Cardiac fibroblast (primary cell): Measurements from ENCODE around the gene EIF4A2.
"Not testable (repeated sequence)": the region's sequence is repeated elsewhere in the genome, so short reads cannot be mapped to it uniquely, and the experiment has no call there.

Experiments
- DNase-seq, 2 donors: peaks; one replicate each; pipeline versions ENCODE4 v3.0.0 to v3.0.0-alpha.2; 2010; ENCODE audit warnings: low read depth in 2 of 2
- H3K4me3 ChIP-seq, 2 donors: replicated peaks in 1 of 2; 1 replicate in 1 of 2; 2 replicates in 1 of 2; pipeline ENCODE4 v1.5.1; 2011; ENCODE audit warnings: low read depth in 2 of 2, low read length in 2 of 2, mild to moderate bottlenecking in 2 of 2, moderate library complexity in 1 of 2
- CTCF ChIP-seq: IDR thresholded peaks from one replicate; pipeline ENCODE4 v1.5.1; 2011; ENCODE audit warnings: low read depth, mild to moderate bottlenecking, low read length, inconsistent platforms

EIF4A2 gene

GRCh38 chr3:186818956-186819355 lies 35.6 kb downstream of the EIF4A2 start:
- no peak for TF ChIP-seq CTCF
- DNase-seq, result no peak
- H3K4me3 ChIP-seq, result no peak overlapping the region

GRCh38 chr3:186821429-186822387 lies 38.3 kb downstream of the EIF4A2 start:
- peak; percentile 79 to 88 for DNase-seq
- H3K4me3 ChIP-seq, result peak overlapping the region in 1 of 2 donors; percentile 36
- peak; percentile 68 for TF ChIP-seq CTCF

- peak; percentile 24 to 54 for DNase-seq
- H3K4me3 ChIP-seq, result not testable (repeated sequence)
These were observed 39.0 kb downstream of the EIF4A2 start for GRCh38 chr3:186822388-186822759.

GRCh38 chr3:186823386-186823785 lies 40.0 kb downstream of the EIF4A2 start:
- no peak for TF ChIP-seq CTCF
- peak; percentile 32 to 57 for DNase-seq
- no peak overlapping the region for H3K4me3 ChIP-seq

- TF ChIP-seq CTCF, result no peak
- DNase-seq, result no peak
- no peak overlapping the region for H3K4me3 ChIP-seq
These were observed 41.2 kb downstream of the EIF4A2 start for GRCh38 chr3:186824430-186825139.

GRCh38 chr3:186825294-186825821 lies 42.0 kb downstream of the EIF4A2 start:
- TF ChIP-seq CTCF, result no peak
- no peak overlapping the region for H3K4me3 ChIP-seq
- peak; percentile 59 to 69 for DNase-seq

GRCh38 chr3:186825872-186826409 lies 42.6 kb downstream of the EIF4A2 start:
- DNase-seq, result no peak
- no peak overlapping the region for H3K4me3 ChIP-seq
- no peak for TF ChIP-seq CTCF
